DND-41 (cell line): ENCODE data around the gene IL2RG.
A peak's percentile ranks its signal among the peaks of the same experiment; 100 is the strongest.

ENCODE experiments used
- ATAC-seq: fragments of 200-7000 bp; cut with Tn5 transposase; 3 replicates; pipeline ENCODE4 v1.9.1; 2021; ENCODE audit warnings: low read depth; ENCODE audit not compliant: insufficient read depth
- DNase-seq: peaks from one replicate; pipeline ENCODE4 v3.0.0-alpha.2; 2020
- H2AFZ ChIP-seq: 2 replicates; pipeline ENCODE4 v1.6.0; 2012; ENCODE audit warnings: low read depth, low read length
- H3K27ac ChIP-seq: 2 replicates; pipeline ENCODE4 v1.5.1; 2012; ENCODE audit warnings: low read length, inconsistent platforms
- H3K27me3 ChIP-seq: fragments of 200-600 bp; sonication (generic); 2 replicates; pipeline ENCODE4 v1.6.0; 2012; ENCODE audit warnings: low read length, mild to moderate bottlenecking, inconsistent platforms; ENCODE audit not compliant: insufficient read depth, poor library complexity
- H3K36me3 ChIP-seq: 2 replicates; pipeline ENCODE4 v1.5.1; 2012; ENCODE audit warnings: low read length, inconsistent platforms; ENCODE audit not compliant: insufficient read depth
- H3K4me1 ChIP-seq: 2 replicates; pipeline ENCODE4 v1.5.1; 2012; ENCODE audit warnings: mild to moderate bottlenecking, low read length; ENCODE audit not compliant: insufficient read depth
- H3K4me2 ChIP-seq: 2 replicates; pipeline ENCODE4 v1.6.0; 2012; ENCODE audit warnings: mild to moderate bottlenecking, moderate library complexity, low read length, inconsistent platforms; ENCODE audit not compliant: insufficient read depth
- H3K4me3 ChIP-seq, 2 experiments: fragments of 200-600 bp in 1 of 2; shearing (Covaris generic) in 1 of 2; 2 replicates each; pipeline ENCODE4 v1.5.1; 2012 to 2016; ENCODE audit warnings: inconsistent platforms in 2 of 2, low read length in 2 of 2, mild to moderate bottlenecking in 2 of 2, low read depth in 1 of 2, moderate library complexity in 1 of 2
- H3K79me2 ChIP-seq: 2 replicates; pipeline ENCODE4 v1.6.0; 2012; ENCODE audit warnings: low read length, inconsistent platforms; ENCODE audit not compliant: insufficient read depth
- H3K9ac ChIP-seq: 2 replicates; pipeline ENCODE4 v1.6.0; 2012; ENCODE audit warnings: low read depth, mild to moderate bottlenecking, inconsistent platforms, low read length, moderate library complexity
- H3K9me3 ChIP-seq: 2 replicates; pipeline ENCODE4 v1.5.1; 2012; ENCODE audit warnings: low read length, moderate library complexity, mild to moderate bottlenecking, inconsistent platforms; ENCODE audit not compliant: insufficient read depth, severe bottlenecking
- H4K20me1 ChIP-seq: 2 replicates; pipeline ENCODE4 v1.6.0; 2012; ENCODE audit warnings: low read length; ENCODE audit not compliant: insufficient read depth
- CTCF ChIP-seq: IDR thresholded peaks from 2 replicates; pipeline ENCODE4 v1.5.1; 2012; ENCODE audit warnings: borderline replicate concordance, low read length, moderate library complexity, mild to moderate bottlenecking; ENCODE audit not compliant: poor library complexity, severe bottlenecking; ENCODE audit errors: extremely low read depth
- EZH2 ChIP-seq: IDR thresholded peaks from 3 replicates; pipeline ENCODE4 v1.6.1; 2012; ENCODE audit warnings: borderline replicate concordance, low read depth, mild to moderate bottlenecking, moderate library complexity, low read length, inconsistent platforms; ENCODE audit not compliant: severe bottlenecking

The IL2RG gene

GRCh38 chrX:71109051-71109450 is 2.3 kb downstream of the IL2RG start:
- no peaks in the 10 kb centered on the region for H3K27me3 ChIP-seq
- peak overlapping the region; percentile 91 for H3K9ac ChIP-seq
- DNase-seq, result peak; percentile 49
- peak overlapping the region; percentile 83 for H3K4me2 ChIP-seq
- no peak overlapping the region for H2AFZ ChIP-seq
- peak; percentile 44 for TF ChIP-seq CTCF
- no peak for TF ChIP-seq EZH2
- H3K79me2 ChIP-seq, result peaks cover 78% of the 10 kb centered on the region
- peaks cover 35% of the 10 kb centered on the region for H3K36me3 ChIP-seq
- no peaks in the 10 kb centered on the region for H4K20me1 ChIP-seq
- H3K4me3 ChIP-seq, result peak overlapping the region; percentile 30 to 93
- H3K9me3 ChIP-seq, result no peaks in the 10 kb centered on the region
- H3K4me1 ChIP-seq, result peaks cover 87% of the 10 kb centered on the region
- peak; percentile 6; the same call in 1 of the 3 replicates for ATAC-seq
- peak overlapping the region; percentile 100 for H3K27ac ChIP-seq

- DNase-seq (peak; percentile 90), ATAC-seq (peak; percentile 59)
- no peaks in the 10 kb centered on the region for H3K9me3 ChIP-seq
- H4K20me1 ChIP-seq, result no peaks in the 10 kb centered on the region
- peak overlapping the region; percentile 83 for H3K4me2 ChIP-seq
- peak overlapping the region; percentile 30 to 93; a peak in 3 of 4 replicates for H3K4me3 ChIP-seq
- H3K27me3 ChIP-seq, result no peaks in the 10 kb centered on the region
- peaks cover 76% of the 10 kb centered on the region for H3K79me2 ChIP-seq
- H3K36me3 ChIP-seq, result peaks cover 35% of the 10 kb centered on the region
- peaks cover 89% of the 10 kb centered on the region for H3K4me1 ChIP-seq
- TF ChIP-seq CTCF (no peak), EZH2 (no peak)
- H3K27ac ChIP-seq, result peak overlapping the region; percentile 100
- peak overlapping the region; percentile 91 for H3K9ac ChIP-seq
- H2AFZ ChIP-seq, result no peak overlapping the region
Observed at GRCh38 chrX:71107762-71108360, 3.5 kb downstream of the IL2RG start.

- Histone ChIP-seq H3K4me2 (peak overlapping the region; percentile 83), H3K27me3 (no peaks in the 10 kb centered on the region), H4K20me1 (no peaks in the 10 kb centered on the region), H3K27ac (peak overlapping the region; percentile 100), H3K9ac (peak overlapping the region; percentile 91), H3K4me1 (peaks cover 87% of the 10 kb centered on the region), H2AFZ (no peak overlapping the region), H3K36me3 (peaks cover 35% of the 10 kb centered on the region), H3K9me3 (no peaks in the 10 kb centered on the region), H3K4me3 (peak overlapping the region in 1 of 2 experiments; percentile 93; a peak in 2 of 4 replicates), H3K79me2 (peaks cover 76% of the 10 kb centered on the region)
- TF ChIP-seq EZH2 (no peak), CTCF (no peak)
- no peak for ATAC-seq
- DNase-seq, result no peak
Observed at GRCh38 chrX:71107245-71107644, 4.1 kb downstream of the IL2RG start.
